Ammon's horn (tissue), 1 donor: Measurements from ENCODE around the gene DIS3L2.
A peak's percentile ranks its signal among the peaks of the same experiment; 100 is the strongest.
"Not testable (repeated sequence)": the region's sequence is repeated elsewhere in the genome, so short reads cannot be mapped to it uniquely, and the experiment has no call there.

ENCODE experiments used
- DNase-seq: peaks from one replicate; pipeline ENCODE4 v3.0.0-alpha.2; 2016; ENCODE audit warnings: low spot score

Gene DIS3L2

DNA sequence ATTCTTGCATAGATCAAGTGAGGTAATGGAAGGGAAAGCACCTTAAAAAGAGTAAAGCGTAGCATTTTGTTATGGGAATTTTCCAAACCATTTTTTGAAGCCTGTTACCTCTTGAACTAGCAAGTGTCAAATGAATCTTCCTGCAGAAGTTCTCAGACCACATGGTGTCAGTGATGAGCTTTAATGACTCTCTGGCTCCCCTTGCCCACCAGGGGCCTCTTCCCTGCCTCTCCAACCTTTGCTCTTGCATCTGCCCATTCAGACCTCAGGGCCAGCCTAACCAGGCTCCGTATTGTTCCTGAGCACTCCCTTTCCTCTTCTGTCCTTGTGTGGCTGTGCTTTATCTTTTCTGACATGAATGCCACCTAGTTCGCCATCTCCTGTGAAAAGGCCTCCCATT, 155.9 kb downstream of the DIS3L2 start:
- no peak for DNase-seq

- no peak for DNase-seq
Measured at GRCh38 chr2:232120911-232121310, 159.4 kb downstream of the DIS3L2 start.

- DNase-seq = no peak
Measured at GRCh38 chr2:232124309-232124708, 162.8 kb downstream of the DIS3L2 start.

- no peak for DNase-seq
Measured at GRCh38 chr2:232126301-232127099, 165.0 kb downstream of the DIS3L2 start.

DNA sequence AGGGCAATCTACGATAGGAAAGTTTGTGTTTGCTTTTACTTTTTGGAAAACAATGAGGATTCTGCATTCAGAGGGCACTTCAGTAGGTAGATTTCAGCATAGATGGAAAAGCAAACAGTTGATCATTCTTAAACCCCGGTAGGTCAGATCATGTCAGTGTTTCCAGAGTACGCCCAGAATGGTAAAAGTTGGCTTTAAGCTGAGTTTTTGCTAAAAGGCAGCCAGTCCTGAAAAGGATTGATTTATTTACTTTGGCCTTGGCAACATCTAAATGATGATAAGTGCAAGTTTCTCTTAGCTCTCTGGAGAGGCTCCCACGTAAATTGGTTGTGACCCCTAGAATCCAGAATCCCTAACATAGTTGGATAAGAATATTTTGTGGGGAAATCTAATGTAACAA, 168.0 kb downstream of the DIS3L2 start:
- no peak for DNase-seq

GRCh38 chr2:232132181-232132580, 170.7 kb downstream of the DIS3L2 start:
- DNase-seq = no peak

DNA sequence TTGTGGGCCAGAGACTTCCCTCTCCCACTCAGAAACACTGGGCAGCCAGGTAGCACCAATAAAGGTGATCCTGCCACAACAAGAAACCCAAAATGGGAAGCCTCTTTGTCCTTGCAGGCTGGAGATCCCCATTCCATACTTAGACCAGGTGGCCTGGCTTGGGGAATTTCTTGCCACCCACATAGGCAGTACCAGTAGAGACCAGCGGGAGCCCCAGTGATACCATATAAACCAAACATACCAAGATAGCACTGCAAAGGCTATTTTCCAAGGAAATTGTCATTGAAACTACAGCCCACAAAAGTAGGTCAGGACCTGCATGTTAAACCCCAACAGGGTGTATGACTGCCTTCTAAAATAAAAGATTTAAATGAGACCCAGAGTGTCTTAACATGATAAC, 171.6 kb downstream of the DIS3L2 start:
- DNase-seq = no peak

DNA sequence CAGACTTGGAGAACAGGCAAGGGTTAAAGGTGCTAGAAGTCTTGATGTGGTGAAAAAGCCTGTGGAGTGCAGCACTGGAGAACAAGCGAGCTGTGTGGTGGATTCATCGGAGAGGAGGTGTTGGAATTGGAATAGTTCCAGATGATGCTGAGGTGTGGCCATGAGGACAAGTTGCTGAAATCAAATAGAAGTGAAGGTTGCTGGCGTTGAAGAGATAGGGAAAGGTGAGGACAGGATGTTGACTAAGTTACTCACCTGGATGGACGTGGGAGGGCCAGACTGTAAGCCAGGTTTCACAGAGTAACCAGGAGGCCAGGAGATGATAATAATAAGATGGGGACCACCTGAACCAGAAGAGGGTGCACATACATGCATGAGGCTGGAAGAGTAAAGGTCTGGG, 173.4 kb downstream of the DIS3L2 start:
- no peak for DNase-seq

GRCh38 chr2:232137356-232138147, 176.0 kb downstream of the DIS3L2 start:
- DNase-seq = no peak

DNA sequence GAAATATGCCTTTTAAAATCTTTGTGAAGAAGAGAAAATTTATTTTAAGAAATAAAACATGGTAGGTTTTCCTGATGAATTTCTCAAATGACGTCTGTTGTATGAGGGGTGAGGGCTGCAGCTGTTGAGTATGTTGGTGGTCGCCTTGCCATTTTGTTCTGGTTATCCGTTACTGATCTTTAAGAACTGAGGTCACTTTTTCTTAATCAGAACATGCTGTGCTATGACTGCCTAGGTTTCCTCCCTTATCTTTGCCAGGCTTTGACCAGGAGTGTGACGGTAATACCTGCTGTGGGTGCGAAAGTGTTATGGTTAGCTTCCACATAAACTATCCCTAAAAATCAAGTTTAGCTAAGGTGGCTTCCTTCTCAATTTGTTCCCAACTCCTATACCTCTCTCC, 176.9 kb downstream of the DIS3L2 start:
- DNase-seq = no peak

DNA sequence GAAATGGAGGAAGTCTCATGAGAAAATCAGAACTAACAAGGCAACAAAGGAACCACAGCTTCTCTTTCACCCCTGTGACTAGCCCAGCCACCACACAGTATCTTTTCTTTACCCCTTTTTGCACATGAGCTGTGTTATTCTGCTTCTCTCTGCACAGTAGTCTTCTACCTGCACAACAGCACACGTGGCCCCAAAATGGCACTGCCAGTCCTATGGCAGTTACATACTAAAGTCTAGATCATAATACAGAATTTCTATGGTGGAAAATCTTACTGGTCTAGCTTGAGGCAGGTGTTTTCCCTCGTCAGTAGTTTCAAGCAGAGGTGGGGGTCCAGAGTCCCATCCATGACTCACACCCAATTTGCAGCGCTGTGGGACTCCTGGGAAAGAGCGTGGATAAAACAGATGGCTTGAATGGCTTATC, 177.7 kb downstream of the DIS3L2 start:
- DNase-seq = no peak

DNA sequence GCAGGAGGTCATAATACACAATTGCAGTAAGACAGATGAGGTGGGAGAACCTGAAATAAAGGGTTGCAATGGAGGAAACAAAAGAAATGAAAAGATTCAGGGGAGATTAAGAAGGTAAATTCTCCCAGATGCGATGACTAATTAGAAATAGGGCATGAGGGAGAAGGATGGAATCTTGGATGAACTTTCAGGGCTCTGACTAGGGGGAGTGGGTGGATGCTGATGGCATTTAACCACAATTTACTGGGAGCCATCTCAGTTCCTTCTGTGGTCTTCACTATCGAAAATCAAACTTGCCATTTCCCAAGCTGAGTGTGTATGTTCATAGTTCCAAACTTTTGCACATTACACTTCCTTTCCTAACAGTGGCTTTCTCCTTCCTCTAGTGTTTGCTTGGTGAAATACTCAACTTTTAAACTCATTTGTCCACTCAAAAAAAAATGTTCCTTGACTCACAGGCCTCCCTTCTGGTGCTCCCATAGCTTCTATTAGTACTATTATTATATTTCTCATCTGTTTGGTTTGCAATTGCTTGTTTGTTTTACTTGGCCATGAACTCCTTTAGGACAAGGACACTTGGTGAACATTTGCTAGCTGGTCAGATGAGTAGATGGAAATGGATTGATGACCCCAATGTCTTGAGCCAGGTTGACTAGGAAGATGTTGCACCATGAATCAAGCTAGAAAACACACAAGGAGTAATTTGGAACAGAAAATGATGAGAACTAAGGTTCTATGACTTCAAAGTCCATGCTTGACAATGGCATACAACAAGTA, 178.5 kb downstream of the DIS3L2 start:
- no peak for DNase-seq

- DNase-seq = no peak
Measured at GRCh38 chr2:232141591-232141990, 180.1 kb downstream of the DIS3L2 start.

- peak; percentile 55 for DNase-seq
Measured at GRCh38 chr2:232142049-232142448, 180.5 kb downstream of the DIS3L2 start.

DNA sequence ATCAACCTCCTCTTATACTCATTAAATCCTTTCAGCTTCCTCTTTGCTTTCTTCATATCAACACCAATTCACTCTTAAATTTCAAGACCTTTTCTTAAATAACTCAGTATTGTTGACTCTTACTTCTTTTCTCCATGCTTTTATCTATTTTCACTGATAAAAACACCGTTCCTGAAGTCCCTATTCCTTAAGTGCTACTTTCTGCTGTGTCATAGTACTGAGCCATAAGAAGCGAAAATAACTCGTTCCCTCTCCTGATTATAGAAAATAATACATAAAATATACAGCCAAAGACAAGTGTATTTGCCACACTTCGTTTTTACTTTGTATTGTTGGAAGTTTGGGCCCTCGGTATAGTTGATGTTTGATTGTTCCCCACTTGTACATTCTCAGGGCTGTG, 181.0 kb downstream of the DIS3L2 start:
- no peak for DNase-seq

GRCh38 chr2:232146294-232146693, 184.8 kb downstream of the DIS3L2 start:
- DNase-seq = no peak

- DNase-seq = no peak
Measured at GRCh38 chr2:232147440-232148077, 186.0 kb downstream of the DIS3L2 start.

GRCh38 chr2:232162187-232162586, 200.7 kb downstream of the DIS3L2 start:
- DNase-seq = no peak

DNA sequence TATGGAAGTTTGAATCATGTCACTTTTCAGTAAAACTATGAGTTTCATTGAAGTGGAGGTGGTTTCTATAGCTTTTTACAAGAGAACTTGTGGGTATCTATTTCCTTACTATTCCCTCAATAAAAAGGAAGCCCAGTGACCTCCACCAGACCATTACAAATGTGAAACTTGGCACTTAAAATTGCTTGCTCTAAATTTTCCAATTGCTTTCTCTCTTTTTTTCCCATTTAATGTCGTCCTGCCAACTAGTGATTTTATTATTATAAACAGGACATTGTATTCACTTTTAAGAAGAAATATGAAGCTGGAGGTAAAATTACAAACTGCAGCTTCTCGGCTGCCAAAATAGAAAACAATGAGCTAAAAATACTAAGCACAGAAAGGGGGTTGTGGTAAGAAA, 208.9 kb downstream of the DIS3L2 start:
- no peak for DNase-seq

DNA sequence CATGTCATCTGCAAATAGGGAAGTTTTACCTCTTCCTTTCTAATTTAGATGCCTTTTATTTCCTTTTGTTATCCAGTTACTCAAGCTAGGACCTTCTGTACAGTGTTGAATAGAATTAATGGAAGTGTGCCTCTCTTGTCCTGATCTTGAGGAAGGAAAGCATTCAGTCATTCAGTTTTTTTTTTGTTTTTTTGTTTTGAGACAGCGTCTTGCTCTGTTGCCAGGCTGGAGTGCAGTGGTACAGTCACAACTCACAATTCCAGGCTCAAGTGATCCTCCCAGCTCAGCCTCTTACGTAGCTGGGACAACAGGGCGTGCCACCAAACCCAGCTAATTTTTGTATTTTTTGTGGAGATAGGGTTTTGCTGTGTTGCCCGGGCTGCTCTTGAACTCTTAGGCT, 213.1 kb downstream of the DIS3L2 start:
- no peak for DNase-seq

GRCh38 chr2:232176587-232176986, 215.1 kb downstream of the DIS3L2 start:
- not testable (repeated sequence) for DNase-seq

DNA sequence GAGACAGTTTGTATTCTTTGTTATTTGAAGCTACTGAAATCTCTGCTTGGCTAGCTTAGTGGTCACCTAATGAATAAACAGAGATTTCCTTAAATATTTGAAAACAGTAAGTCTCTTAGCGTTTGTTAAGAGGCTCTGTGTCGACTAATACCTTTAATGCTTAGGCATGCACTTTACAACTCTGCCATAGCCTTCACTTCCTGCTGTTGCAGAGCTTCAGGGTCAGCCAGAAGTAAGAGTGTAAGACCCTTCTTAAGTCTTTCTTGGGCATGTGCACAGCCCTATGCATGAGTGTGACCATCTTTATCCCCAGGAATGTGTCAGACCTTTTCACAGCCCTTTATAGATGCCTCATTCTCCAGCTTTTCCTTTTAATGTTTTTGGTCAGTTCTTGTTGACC, 221.8 kb downstream of the DIS3L2 start:
- no peak for DNase-seq
